ENCODE measurements around the gene BRD9. TPM values are rescaled to one million over a fixed set of nuclear protein-coding genes. Genes with fewer than 3 reads are reported as not detected.
A peak's percentile ranks its signal among the peaks of the same experiment; 100 is the strongest.

Gene BRD9
- total RNA-seq, 2 donors from 2014 or later, result 58.2 to 67.9 TPM

DNA sequence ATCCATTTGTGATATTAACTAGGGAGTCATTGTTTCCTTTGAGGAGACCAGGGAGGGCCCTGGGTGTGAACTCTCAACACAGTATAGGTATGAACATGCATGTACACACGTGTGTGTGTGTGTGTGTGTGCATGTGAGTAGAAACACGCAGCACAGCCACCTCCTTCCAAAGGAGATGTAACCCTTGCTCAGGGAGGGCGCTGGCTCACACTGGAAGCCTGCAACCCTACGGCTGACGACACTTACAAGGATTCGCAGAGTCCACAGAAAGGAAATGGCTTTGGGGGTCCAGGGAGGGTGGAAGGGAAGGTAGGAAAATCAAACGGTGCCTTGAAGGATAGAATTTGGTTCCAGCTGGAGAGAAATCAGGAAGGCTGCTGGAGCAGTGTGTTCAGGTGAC, 22.0 kb upstream of the BRD9 start:
- peak; percentile 10 for DNase-seq
- Mint-ChIP-seq H3K27me3 (ENCODE audit: insufficient read depth) (peaks cover 1% of the 10 kb centered on the region), H3K36me3 (ENCODE audit: low read depth) (peaks cover 78% of the 10 kb centered on the region), H3K27ac (no peak overlapping the region), H3K4me3 (no peak overlapping the region), H3K4me1 (peaks cover 31% of the 10 kb centered on the region), H3K9me3 (no peaks in the 10 kb centered on the region)
- Histone ChIP-seq H3K27ac (ENCODE audit: low read depth, low read length) (peak overlapping the region; percentile 11), H3K36me3 (ENCODE audit: control insufficient read depth, insufficient read depth, low read length) (peaks cover 75% of the 10 kb centered on the region), H3K9ac (ENCODE audit: extremely low read depth, low read length, poor library complexity, severe bottlenecking) (no peak overlapping the region), H3K27me3 (ENCODE audit: control insufficient read depth, insufficient read depth, low read length, poor library complexity, severe bottlenecking) (no peaks in the 10 kb centered on the region), H3K4me1 (ENCODE audit: control insufficient read depth, insufficient read depth, low read length) (peaks cover 14% of the 10 kb centered on the region), H3K4me3 (ENCODE audit: low read length) (no peak overlapping the region), H3K9me3 (ENCODE audit: control insufficient read depth, low read length) (peaks cover 5% of the 10 kb centered on the region)
- WGBS, 2 experiments (ENCODE audit: insufficient coverage in 1 of 2, insufficient read length in 1 of 2), result 94 to 97% methylated on average over 7 of the region's 7 CpGs
- TF ChIP-seq, protein P1, sequence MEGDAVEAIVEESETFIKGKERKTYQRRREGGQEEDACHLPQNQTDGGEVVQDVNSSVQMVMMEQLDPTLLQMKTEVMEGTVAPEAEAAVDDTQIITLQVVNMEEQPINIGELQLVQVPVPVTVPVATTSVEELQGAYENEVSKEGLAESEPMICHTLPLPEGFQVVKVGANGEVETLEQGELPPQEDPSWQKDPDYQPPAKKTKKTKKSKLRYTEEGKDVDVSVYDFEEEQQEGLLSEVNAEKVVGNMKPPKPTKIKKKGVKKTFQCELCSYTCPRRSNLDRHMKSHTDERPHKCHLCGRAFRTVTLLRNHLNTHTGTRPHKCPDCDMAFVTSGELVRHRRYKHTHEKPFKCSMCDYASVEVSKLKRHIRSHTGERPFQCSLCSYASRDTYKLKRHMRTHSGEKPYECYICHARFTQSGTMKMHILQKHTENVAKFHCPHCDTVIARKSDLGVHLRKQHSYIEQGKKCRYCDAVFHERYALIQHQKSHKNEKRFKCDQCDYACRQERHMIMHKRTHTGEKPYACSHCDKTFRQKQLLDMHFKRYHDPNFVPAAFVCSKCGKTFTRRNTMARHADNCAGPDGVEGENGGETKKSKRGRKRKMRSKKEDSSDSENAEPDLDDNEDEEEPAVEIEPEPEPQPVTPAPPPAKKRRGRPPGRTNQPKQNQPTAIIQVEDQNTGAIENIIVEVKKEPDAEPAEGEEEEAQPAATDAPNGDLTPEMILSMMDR (conservative IDR thresholded peaks at IDR 0.05), result no peak

GRCh38 chr5:914174-914573, 21.6 kb upstream of the BRD9 start:
- peaks cover 13% of the 10 kb centered on the region for H3K4me1 ChIP-seq (ENCODE audit: control insufficient read depth, insufficient read depth, low read length)
- H3K9ac ChIP-seq (ENCODE audit: extremely low read depth, low read length, poor library complexity, severe bottlenecking), result no peak overlapping the region
- H3K36me3 ChIP-seq (ENCODE audit: control insufficient read depth, insufficient read depth, low read length), result peaks cover 80% of the 10 kb centered on the region
- H3K27me3 ChIP-seq (ENCODE audit: control insufficient read depth, insufficient read depth, low read length, poor library complexity, severe bottlenecking), result no peaks in the 10 kb centered on the region
- DNase-seq, result peak; percentile 19
- peaks cover 81% of the 10 kb centered on the region for H3K36me3 Mint-ChIP-seq (ENCODE audit: low read depth)
- no peak overlapping the region for H3K27ac Mint-ChIP-seq
- no peak overlapping the region for H3K4me3 Mint-ChIP-seq
- peaks cover 29% of the 10 kb centered on the region for H3K4me1 Mint-ChIP-seq
- no peaks in the 10 kb centered on the region for H3K9me3 Mint-ChIP-seq
- H3K9me3 ChIP-seq (ENCODE audit: control insufficient read depth, low read length), result peaks cover 7% of the 10 kb centered on the region
- no peak overlapping the region for H3K4me3 ChIP-seq (ENCODE audit: low read length)
- H3K27me3 Mint-ChIP-seq (ENCODE audit: insufficient read depth), result peaks cover 1% of the 10 kb centered on the region
- WGBS, 2 experiments (ENCODE audit: insufficient coverage in 1 of 2, insufficient read length in 1 of 2), result 93 to 96% methylated on average over 13 to 14 of the region's 14 CpGs
- H3K27ac ChIP-seq (ENCODE audit: low read depth, low read length), result peak overlapping the region; percentile 11
- TF ChIP-seq, protein P1 (conservative IDR thresholded peaks at IDR 0.05), result no peak

DNA sequence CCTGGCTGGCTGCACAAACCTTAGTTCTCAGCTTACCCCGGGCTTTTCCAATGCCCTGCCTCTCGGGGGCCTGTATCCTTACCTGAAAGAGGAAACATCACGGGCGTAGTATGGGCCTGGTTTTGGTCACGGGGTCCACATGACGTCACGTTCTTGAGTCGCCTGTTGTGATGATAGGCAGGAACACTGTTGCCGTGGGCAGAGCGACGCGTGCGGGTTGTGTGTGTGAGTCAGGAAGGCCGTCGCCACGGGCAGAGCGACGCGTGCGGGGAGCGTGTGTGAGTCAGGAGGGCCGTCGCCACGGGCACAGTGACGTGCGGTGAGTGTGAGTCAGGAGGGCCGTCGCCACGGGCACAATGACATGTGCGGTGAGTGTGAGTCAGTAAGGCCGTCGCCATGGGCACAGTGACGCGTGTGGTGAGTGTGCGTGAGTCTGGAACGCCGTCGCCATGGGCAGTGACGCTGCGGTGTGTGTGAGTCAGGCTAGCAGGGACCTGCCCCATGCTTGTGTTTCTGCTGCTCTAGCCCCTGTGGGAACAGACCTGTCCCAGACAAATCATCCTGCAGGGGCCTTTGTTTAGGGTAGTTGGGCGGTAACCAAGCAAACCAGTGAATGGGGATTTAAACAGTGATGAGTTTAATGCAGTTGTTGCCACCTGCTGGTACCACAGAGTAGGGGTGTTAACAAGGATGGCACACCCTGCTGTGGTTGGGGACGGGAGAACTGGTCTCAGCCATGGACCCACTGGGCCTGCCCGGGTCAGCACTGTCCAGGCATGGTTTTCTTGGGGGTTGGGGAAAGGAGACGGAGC, 19.9 kb upstream of the BRD9 start:
- Mint-ChIP-seq H3K9me3 (no peaks in the 10 kb centered on the region), H3K4me1 (peaks cover 16% of the 10 kb centered on the region), H3K27me3 (ENCODE audit: insufficient read depth) (peaks cover 1% of the 10 kb centered on the region), H3K27ac (peak overlapping the region; percentile 62), H3K4me3 (no peak overlapping the region), H3K36me3 (ENCODE audit: low read depth) (peaks cover 85% of the 10 kb centered on the region)
- peaks cover 5% of the 10 kb centered on the region for H3K4me1 ChIP-seq (ENCODE audit: control insufficient read depth, insufficient read depth, low read length)
- no peak overlapping the region for H3K9ac ChIP-seq (ENCODE audit: extremely low read depth, low read length, poor library complexity, severe bottlenecking)
- H3K27me3 ChIP-seq (ENCODE audit: control insufficient read depth, insufficient read depth, low read length, poor library complexity, severe bottlenecking), result no peaks in the 10 kb centered on the region
- DNase-seq, result peak; percentile 70
- WGBS, 2 experiments (ENCODE audit: insufficient coverage in 1 of 2, insufficient read length in 1 of 2), result 90 to 93% methylated on average over 33 to 44 of the region's 44 CpGs
- H3K27ac ChIP-seq (ENCODE audit: low read depth, low read length), result peak overlapping the region; percentile 97
- peaks cover 7% of the 10 kb centered on the region for H3K9me3 ChIP-seq (ENCODE audit: control insufficient read depth, low read length)
- TF ChIP-seq, protein P1 (conservative IDR thresholded peaks at IDR 0.05), result peak; percentile 51
- peaks cover 80% of the 10 kb centered on the region for H3K36me3 ChIP-seq (ENCODE audit: control insufficient read depth, insufficient read depth, low read length)
- no peak overlapping the region for H3K4me3 ChIP-seq (ENCODE audit: low read length)
